NT2/D1 (cell line): ENCODE measurements around the gene SLC36A3.

ENCODE experiments used
- SUZ12 ChIP-seq: IDR thresholded peaks from 2 replicates; pipeline ENCODE4 v1.6.1; 2011; ENCODE audit not compliant: insufficient read length, insufficient read depth; ENCODE audit errors: extremely low read depth
- YY1 ChIP-seq: IDR thresholded peaks from 2 replicates; pipeline ENCODE4 v1.6.1; 2011; ENCODE audit not compliant: insufficient read length, insufficient read depth
- ZNF274 ChIP-seq: IDR thresholded peaks from 2 replicates; pipeline ENCODE4 v1.6.1; 2011; ENCODE audit warnings: mild to moderate bottlenecking, low read depth, low read length

GRCh38 chr5:151243127-151243526, 60.4 kb downstream of the SLC36A3 start:
- no peak for TF ChIP-seq SUZ12
- TF ChIP-seq YY1 = no peak
- no peak for TF ChIP-seq ZNF274
